AG04450 (cell line): ENCODE measurements around the gene FBXL19. TPM values are rescaled to one million over a fixed set of nuclear protein-coding genes. Genes with fewer than 3 reads are reported as not detected.
A peak's percentile ranks its signal among the peaks of the same experiment; 100 is the strongest.

Source experiments
- CTCF ChIA-PET: fragments of 300-600, 350-600 bp; formaldehyde crosslinking; extraction: SDS; loops from one replicate; lab custom pipeline; 2022; ENCODE audit warnings: antibody characterized with exemption, inconsistent platforms; lab: Charles Lee
- POLR2A ChIA-PET: fragments of 350-600 bp; formaldehyde crosslinking; extraction: SDS; loops from one replicate; lab custom pipeline; 2021; ENCODE audit warnings: antibody characterized with exemption, inconsistent platforms; lab: Yijun Ruan, JAX
- DNase-seq: peaks from one replicate; pipeline ENCODE4 v3.0.0-alpha.2; 2011; ENCODE audit warnings: low read depth, low spot score
- H3K27ac ChIP-seq: one replicate; pipeline ENCODE4 v1.5.1; 2012; ENCODE audit warnings: low read depth, low read length, control low read depth
- H3K27me3 ChIP-seq: one replicate; pipeline ENCODE4 v1.6.0; 2012; ENCODE audit warnings: low read length; ENCODE audit not compliant: control insufficient read depth, insufficient read depth
- H3K4me3 ChIP-seq: 2 replicates; pipeline ENCODE4 v1.5.1; 2011; ENCODE audit warnings: mild to moderate bottlenecking, low read depth, low read length, control low read depth
- H3K9me3 ChIP-seq: 2 replicates; pipeline ENCODE4 v1.5.1; 2012; ENCODE audit warnings: low read length; ENCODE audit not compliant: control insufficient read depth, insufficient read depth
- CTCF ChIP-seq: IDR thresholded peaks from 2 replicates; pipeline ENCODE4 v1.5.1; 2011; ENCODE audit warnings: low read depth, low read length, control low read depth, inconsistent platforms
- polyA plus RNA-seq: library from polyadenylated mRNA; depleted of rRNA; stranded (reverse); fragments of >200 nt; gene quantifications from 2 replicates; pipeline ENCODE4 v1.2.3, GENCODE V29; 2011

The FBXL19 gene
- polyA plus RNA-seq, 1 experiment, result 7.1 TPM

DNA sequence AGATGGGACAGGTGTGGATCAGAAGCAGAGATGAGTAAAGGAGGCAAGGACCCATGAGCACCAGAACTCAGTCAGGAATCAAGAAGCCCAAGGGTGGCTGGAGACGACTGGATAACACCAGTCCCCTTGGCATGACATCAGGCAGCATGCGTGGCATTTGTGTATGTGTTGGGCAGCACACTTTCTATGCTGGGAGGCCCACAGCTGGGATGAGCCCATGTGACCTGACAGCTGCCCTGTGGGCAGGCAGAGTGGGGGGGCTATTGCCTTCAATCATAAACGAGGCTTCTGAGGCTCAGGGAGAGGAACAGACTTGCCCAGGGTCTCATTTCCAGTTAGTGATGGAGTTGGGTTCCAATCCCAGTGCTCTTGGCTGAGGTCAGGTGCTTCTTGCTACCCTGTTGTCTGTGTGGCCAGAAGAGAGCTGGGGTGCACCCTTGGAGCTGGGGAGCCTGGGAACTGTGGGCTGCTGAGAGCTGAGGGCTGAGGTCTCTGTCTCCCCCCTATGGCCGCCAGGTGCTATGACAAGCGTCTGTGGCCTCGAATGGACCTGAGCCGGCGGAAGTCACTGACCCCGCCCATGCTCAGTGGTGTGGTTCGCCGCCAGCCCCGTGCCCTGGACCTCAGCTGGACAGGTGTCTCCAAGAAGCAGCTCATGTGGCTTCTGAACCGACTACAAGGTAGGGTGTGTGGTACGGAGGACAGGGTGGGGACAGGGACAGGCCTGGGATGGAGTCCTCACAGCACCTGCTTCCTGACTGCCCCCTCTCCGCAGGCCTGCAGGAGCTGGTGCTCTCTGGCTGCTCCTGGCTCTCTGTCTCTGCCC lies 18.4 kb downstream of the FBXL19 start:
- POLR2A ChIA-PET, result interaction anchor here (0.6 to 0.7 kb wide), 5 partner anchors 9 to 530 kb away, joined by 3 to 13 read pairs (median 4); partner anchors contain the start of genes CTF1 and TGFB1I1
- CTCF ChIA-PET, result interaction anchor here (0.7 to 2.5 kb wide), 9 partner anchors 8 to 415 kb away, joined by 3 to 20 read pairs (median 3); no protein-coding TSS in a partner anchor
- peak; percentile 85 for TF ChIP-seq CTCF
- Histone ChIP-seq H3K9me3 (no peaks in the 10 kb centered on the region; the same call in 1 of the 2 replicates), H3K27ac (no peak overlapping the region), H3K27me3 (no peaks in the 10 kb centered on the region), H3K4me3 (no peak overlapping the region)
- DNase-seq, result no peak

DNA sequence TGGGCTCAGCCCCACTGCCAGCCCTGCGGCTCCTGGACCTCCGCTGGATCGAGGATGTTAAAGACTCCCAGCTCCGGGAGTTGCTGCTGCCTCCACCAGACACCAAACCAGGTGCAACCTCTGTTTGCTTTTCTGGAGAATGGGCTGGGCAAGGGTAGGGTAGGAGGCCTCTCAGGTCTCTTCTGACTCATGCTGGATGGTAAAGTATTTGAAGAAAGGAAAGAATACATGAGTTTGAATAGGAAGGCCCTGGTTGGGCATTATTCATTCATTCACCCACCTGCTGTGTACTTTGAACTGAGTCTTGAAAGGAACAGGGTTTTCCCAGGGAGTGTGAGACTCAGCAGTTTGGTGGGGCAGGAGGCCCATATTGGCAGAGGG lies 19.0 kb downstream of the FBXL19 start:
- Histone ChIP-seq H3K9me3 (no peaks in the 10 kb centered on the region; the same call in 1 of the 2 replicates), H3K27me3 (no peaks in the 10 kb centered on the region), H3K4me3 (no peak overlapping the region), H3K27ac (no peak overlapping the region)
- ChIA-PET CTCF (interaction anchor here (0.7 to 2.5 kb wide), 9 partner anchors 8 to 416 kb away, joined by 3 to 20 read pairs (median 3); no protein-coding TSS in a partner anchor), POLR2A (interaction anchor here (0.6 kb wide), 3 partner anchors 65 to 530 kb away, joined by 3 to 4 read pairs (median 4); partner anchors contain the start of gene TGFB1I1)
- no peak for DNase-seq
- TF ChIP-seq CTCF, result no peak

DNA sequence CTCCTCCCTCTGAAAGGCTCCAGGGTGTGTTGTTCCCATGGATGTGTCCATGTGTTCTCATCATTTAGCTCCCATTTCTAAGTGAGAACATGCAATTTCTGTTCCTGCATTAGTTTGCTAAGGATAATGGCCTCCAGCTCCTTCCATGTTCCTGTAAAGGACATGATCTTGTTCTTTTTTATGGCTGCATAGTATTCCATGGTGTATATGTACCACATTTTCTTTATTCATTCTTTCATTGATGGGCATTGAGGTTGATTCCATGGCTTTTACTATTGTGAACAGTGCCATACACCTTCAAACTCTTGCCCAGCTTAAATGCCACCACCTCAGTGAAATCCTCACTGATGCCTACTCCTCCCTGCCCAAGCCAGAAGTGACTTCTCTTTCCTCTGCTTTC lies 21.0 kb downstream of the FBXL19 start:
- ChIA-PET CTCF (interaction anchor here (0.5 to 1.6 kb wide), 6 partner anchors 8 to 230 kb away, joined by 3 to 9 read pairs (median 5); no protein-coding TSS in a partner anchor), POLR2A (interaction anchor here (0.6 kb wide), 1 partner anchor 547 kb away, joined by 4 read pairs; no protein-coding TSS in a partner anchor)
- DNase-seq, result no peak
- no peaks in the 10 kb centered on the region for H3K27me3 ChIP-seq
- no peak for TF ChIP-seq CTCF
- H3K9me3 ChIP-seq, result no peaks in the 10 kb centered on the region; the same call in 1 of the 2 replicates
- H3K27ac ChIP-seq, result no peak overlapping the region
- H3K4me3 ChIP-seq, result no peak overlapping the region

DNA sequence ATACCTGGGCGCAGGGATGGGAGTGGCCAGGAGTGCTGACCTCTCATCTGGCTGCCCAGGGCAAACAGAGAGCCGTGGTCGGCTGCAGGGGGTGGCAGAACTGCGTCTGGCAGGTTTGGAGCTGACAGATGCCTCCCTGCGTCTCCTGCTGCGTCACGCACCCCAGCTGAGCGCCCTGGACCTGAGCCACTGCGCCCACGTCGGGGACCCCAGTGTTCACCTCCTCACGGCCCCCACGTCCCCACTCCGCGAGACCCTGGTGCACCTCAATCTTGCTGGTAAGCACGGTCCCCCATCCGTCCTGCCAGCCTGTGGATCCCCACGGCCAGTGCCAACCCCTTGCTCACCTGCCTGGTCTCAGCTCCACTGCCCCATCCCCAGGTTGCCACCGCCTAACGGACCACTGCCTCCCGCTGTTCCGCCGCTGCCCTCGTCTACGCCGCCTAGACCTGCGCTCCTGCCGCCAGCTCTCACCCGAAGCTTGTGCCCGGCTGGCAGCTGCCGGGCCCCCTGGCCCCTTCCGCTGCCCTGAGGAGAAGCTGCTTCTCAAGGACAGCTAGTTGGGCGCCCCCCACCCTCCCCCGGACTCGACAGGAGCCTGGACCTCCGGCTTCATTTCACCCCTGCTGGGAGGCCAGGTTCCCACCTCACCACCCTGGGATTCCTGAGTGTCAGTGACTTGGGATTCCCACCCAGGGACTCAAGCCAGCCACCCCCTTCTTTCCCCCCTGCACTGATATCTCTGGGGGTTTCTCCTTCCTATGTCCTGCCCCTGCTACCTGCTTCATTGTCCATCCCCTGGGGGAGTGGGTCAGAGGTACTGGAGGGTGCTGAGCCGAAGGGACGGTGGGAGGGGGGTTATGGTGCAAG lies 23.5 kb downstream of the FBXL19 start:
- Histone ChIP-seq H3K4me3 (no peak overlapping the region), H3K9me3 (no peaks in the 10 kb centered on the region; the same call in 1 of the 2 replicates), H3K27ac (no peak overlapping the region), H3K27me3 (no peaks in the 10 kb centered on the region)
- POLR2A ChIA-PET, result interaction anchor here (0.5 to 1.0 kb wide), 3 partner anchors 52 to 536 kb away, joined by 3 to 10 read pairs (median 4); partner anchors contain the start of gene SLC5A2
- no peak for DNase-seq
- TF ChIP-seq CTCF, result no peak
- CTCF ChIA-PET, result no interaction called here
